ENCODE results near the gene R3HCC1L. TPM values are rescaled to one million over a fixed set of nuclear protein-coding genes. Genes with fewer than 3 reads are reported as not detected.

The R3HCC1L gene
- total RNA-seq, 4 donors from 2014 or later, result 16.4 to 22.3 (median 18.8) TPM

DNA sequence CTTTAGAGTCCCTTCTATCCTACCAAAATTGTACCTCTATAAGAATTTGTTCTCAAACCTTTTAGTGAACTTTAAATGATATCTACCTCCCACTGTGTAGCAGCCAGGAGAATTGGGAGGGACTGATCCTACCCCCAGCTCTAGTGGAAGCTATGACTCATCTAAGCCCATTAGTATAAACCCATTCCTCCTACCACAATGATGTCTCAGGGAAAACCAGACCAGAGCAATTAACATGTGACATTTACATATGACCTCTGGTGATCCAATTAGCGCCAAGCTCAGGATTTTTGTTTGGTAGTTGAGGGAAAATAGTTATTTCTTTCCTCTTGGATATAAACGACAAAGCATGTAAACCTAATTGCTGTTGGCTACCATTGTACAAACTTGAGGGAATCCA, 33.1 kb upstream of the R3HCC1L start:
- no peak for TF ChIP-seq POLR2A (IDR thresholded peaks at IDR 0.05)
- TF ChIP-seq, protein P1, sequence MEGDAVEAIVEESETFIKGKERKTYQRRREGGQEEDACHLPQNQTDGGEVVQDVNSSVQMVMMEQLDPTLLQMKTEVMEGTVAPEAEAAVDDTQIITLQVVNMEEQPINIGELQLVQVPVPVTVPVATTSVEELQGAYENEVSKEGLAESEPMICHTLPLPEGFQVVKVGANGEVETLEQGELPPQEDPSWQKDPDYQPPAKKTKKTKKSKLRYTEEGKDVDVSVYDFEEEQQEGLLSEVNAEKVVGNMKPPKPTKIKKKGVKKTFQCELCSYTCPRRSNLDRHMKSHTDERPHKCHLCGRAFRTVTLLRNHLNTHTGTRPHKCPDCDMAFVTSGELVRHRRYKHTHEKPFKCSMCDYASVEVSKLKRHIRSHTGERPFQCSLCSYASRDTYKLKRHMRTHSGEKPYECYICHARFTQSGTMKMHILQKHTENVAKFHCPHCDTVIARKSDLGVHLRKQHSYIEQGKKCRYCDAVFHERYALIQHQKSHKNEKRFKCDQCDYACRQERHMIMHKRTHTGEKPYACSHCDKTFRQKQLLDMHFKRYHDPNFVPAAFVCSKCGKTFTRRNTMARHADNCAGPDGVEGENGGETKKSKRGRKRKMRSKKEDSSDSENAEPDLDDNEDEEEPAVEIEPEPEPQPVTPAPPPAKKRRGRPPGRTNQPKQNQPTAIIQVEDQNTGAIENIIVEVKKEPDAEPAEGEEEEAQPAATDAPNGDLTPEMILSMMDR (IDR thresholded peaks at IDR 0.05), result no peak
- no peak for DNase-seq
- Histone ChIP-seq H3K4me1 (no peaks in the 10 kb centered on the region), H3K27me3 (no peaks in the 10 kb centered on the region), H3K36me3 (no peaks in the 10 kb centered on the region), H3K9me3 (no peaks in the 10 kb centered on the region), H3K4me3 (no peak overlapping the region), H3K27ac (no peak overlapping the region)

DNA sequence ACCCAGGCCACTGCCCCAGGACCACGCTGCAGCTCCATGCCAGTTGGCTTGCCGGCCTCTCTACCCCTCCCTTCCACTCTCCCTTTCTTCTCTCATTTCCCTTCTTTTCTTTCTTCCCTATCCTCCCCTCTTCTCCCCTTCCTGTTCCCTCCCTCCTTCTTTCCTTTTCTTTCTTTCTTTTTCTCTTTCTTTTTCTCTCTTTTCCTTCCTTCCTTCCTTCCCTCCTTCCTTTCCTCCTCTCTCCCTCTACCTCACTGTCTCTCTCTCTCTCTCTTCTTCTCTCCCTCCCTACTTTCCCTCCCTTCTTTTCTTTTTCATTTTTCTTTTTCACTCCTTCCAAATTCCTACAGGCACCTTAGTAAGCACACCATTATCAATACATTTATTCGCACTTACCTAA, 30.3 kb upstream of the R3HCC1L start:
- Histone ChIP-seq H3K4me1 (no peaks in the 10 kb centered on the region), H3K27me3 (no peaks in the 10 kb centered on the region), H3K27ac (no peak overlapping the region), H3K4me3 (no peak overlapping the region), H3K9me3 (no peaks in the 10 kb centered on the region), H3K36me3 (no peaks in the 10 kb centered on the region)
- DNase-seq, result no peak
- TF ChIP-seq, protein P1 (IDR thresholded peaks at IDR 0.05), result no peak
- TF ChIP-seq POLR2A (IDR thresholded peaks at IDR 0.05), result no peak

DNA sequence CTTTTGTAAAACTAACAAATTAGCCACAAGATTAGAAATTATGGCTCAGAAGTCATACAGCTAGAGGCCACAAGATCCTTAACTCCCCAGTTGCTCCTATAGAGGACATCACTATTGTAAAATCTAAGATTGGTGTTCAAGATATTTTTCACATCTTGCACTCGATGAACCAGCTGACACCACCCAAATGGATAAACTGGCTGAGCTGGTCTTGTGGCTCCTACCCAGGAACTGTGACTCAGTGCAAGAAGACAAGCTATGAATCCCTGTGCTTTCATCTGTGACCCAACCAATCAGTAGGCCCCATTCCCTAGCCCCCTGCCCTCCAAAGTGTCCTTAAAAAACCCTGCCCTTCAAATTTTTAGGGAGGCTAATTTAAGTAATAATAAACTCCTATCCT, 27.9 kb upstream of the R3HCC1L start:
- Histone ChIP-seq H3K27ac (no peak overlapping the region), H3K27me3 (no peaks in the 10 kb centered on the region), H3K36me3 (no peaks in the 10 kb centered on the region), H3K4me3 (no peak overlapping the region), H3K9me3 (no peaks in the 10 kb centered on the region), H3K4me1 (no peaks in the 10 kb centered on the region)
- TF ChIP-seq POLR2A (IDR thresholded peaks at IDR 0.05), result no peak
- TF ChIP-seq, protein P1 (IDR thresholded peaks at IDR 0.05), result no peak
- DNase-seq, result no peak

DNA sequence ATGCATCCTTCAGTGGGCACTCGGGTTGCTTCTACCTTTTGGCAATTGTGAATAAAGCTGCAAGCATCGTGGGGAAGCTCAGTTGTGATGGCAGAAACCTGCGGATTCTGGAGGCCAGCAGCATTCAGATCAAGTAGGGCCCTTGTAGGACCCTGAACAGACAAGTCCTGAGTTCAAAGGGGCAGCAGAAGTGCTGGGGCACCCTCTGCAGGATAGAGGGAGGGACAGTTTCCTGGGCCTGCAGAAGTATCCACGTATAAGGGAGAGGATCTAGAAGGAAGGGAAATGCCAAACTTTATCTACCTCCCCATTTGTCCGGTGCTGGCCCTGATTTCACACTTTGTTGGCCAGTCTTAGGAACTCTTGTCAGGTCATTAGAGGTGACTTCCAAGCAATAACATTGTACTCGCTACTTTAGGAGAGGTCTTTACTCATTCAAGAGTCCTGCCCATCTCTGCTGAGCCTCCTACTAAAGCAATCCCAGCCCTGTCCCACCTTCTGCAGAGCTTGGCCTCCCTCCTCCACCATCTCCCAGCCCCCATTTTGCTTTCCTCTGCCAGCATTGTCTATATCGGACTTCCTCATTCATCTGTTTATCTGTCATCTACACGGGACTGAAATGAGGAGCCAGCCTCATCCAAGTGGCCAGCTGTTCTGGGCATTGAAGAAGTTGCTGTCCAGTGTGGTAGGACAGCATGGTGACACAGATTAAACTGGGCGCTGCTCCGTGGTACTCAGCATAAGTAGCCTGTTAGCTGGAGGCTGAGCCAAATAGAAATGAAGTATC, 26.6 kb upstream of the R3HCC1L start:
- Histone ChIP-seq H3K9me3 (no peaks in the 10 kb centered on the region), H3K36me3 (no peaks in the 10 kb centered on the region), H3K27ac (no peak overlapping the region), H3K4me1 (no peaks in the 10 kb centered on the region), H3K27me3 (no peaks in the 10 kb centered on the region), H3K4me3 (no peak overlapping the region)
- no peak for TF ChIP-seq POLR2A (IDR thresholded peaks at IDR 0.05)
- TF ChIP-seq, protein P1 (IDR thresholded peaks at IDR 0.05), result no peak
- DNase-seq, result no peak

DNA sequence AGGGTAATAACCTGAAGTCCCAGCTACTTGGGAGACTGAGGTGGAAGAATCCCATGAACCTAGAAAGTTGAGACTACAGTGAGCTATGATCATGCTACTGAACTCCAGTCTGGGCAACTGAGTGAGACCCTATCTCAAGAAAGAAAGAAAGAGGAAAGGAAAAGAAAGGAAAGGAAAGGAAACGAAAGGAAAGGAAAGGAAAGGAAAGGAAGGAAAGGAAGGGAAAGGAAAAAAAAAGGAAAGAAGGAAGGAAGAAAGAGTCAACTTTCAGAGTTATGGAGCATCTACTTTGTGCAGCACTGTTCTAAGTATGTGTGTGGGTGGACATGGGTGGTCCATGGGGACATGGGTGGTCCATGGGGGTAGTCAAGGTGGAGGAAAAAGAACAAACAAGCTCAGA, 24.1 kb upstream of the R3HCC1L start:
- Histone ChIP-seq H3K9me3 (no peaks in the 10 kb centered on the region), H3K27ac (no peak overlapping the region), H3K4me1 (no peaks in the 10 kb centered on the region), H3K36me3 (no peaks in the 10 kb centered on the region), H3K4me3 (no peak overlapping the region), H3K27me3 (no peaks in the 10 kb centered on the region)
- no peak for DNase-seq
- TF ChIP-seq, protein P1 (IDR thresholded peaks at IDR 0.05), result no peak
- no peak for TF ChIP-seq POLR2A (IDR thresholded peaks at IDR 0.05)

All from Peyer's patch (tissue), 4 donors.